Effector memory CD4-positive, alpha-beta T cell (primary cell): ENCODE data around the gene LSAMP.

Experiments used
- DNase-seq, 3 donors: peaks; one replicate each; pipeline ENCODE4 v3.0.0-alpha.2; 2020
- H3K27ac ChIP-seq: 2 replicates; pipeline ENCODE4 v1.7.0; 2013; ENCODE audit warnings: mild to moderate bottlenecking, low read length, moderate library complexity; ENCODE audit not compliant: insufficient read depth, poor library complexity, severe bottlenecking
- H3K27me3 ChIP-seq: replicated peaks from 2 replicates; pipeline ENCODE4 v1.7.0; 2013; ENCODE audit warnings: mild to moderate bottlenecking, low read length; ENCODE audit not compliant: insufficient read depth, control insufficient read depth, poor library complexity, severe bottlenecking
- H3K36me3 ChIP-seq: 2 replicates; pipeline ENCODE4 v1.7.0; 2013; ENCODE audit warnings: mild to moderate bottlenecking, low read length, moderate library complexity; ENCODE audit not compliant: control insufficient read depth, insufficient read depth
- H3K4me1 ChIP-seq: 2 replicates; pipeline ENCODE4 v1.7.0; 2013; ENCODE audit warnings: low read length, mild to moderate bottlenecking; ENCODE audit not compliant: control insufficient read depth, insufficient read depth, poor library complexity, severe bottlenecking
- H3K4me3 ChIP-seq: 2 replicates; pipeline ENCODE4 v1.7.0; 2013; ENCODE audit warnings: low read length, low read depth, mild to moderate bottlenecking; ENCODE audit not compliant: insufficient read depth, poor library complexity, severe bottlenecking
- H3K9me3 ChIP-seq: 2 replicates; pipeline ENCODE4 v1.7.0; 2013; ENCODE audit warnings: mild to moderate bottlenecking, low read length, moderate library complexity; ENCODE audit not compliant: control insufficient read depth

The LSAMP gene

GRCh38 chr3:116453666-116454346 lies 8.5 kb upstream of the LSAMP start:
- H3K27ac ChIP-seq, result no peak overlapping the region
- no peaks in the 10 kb centered on the region for H3K9me3 ChIP-seq
- no peak overlapping the region for H3K4me3 ChIP-seq
- H3K4me1 ChIP-seq, result no peaks in the 10 kb centered on the region
- no peaks in the 10 kb centered on the region for H3K27me3 ChIP-seq
- DNase-seq, result no peak
- H3K36me3 ChIP-seq, result no peaks in the 10 kb centered on the region

GRCh38 chr3:116449546-116450350 lies 4.5 kb upstream of the LSAMP start:
- DNase-seq, result no peak
- no peak overlapping the region for H3K27ac ChIP-seq

GRCh38 chr3:116445990-116446389 lies 703 bp upstream of the LSAMP start:
- H3K27me3 ChIP-seq, result no peaks in the 10 kb centered on the region
- no peak for DNase-seq
- no peaks in the 10 kb centered on the region for H3K4me1 ChIP-seq
- no peaks in the 10 kb centered on the region for H3K9me3 ChIP-seq
- H3K27ac ChIP-seq, result no peak overlapping the region
- H3K36me3 ChIP-seq, result no peaks in the 10 kb centered on the region
- no peak overlapping the region for H3K4me3 ChIP-seq

More at GRCh38 chr3:116449546-116450350, 4.5 kb upstream of the LSAMP start:
- H3K9me3 ChIP-seq, result no peaks in the 10 kb centered on the region
- H3K27me3 ChIP-seq, result no peaks in the 10 kb centered on the region
- no peaks in the 10 kb centered on the region for H3K36me3 ChIP-seq
- no peaks in the 10 kb centered on the region for H3K4me1 ChIP-seq
- no peak overlapping the region for H3K4me3 ChIP-seq

- H3K9me3 ChIP-seq, result no peaks in the 10 kb centered on the region
- no peaks in the 10 kb centered on the region for H3K27me3 ChIP-seq
- no peaks in the 10 kb centered on the region for H3K4me1 ChIP-seq
- DNase-seq, result no peak
- no peak overlapping the region for H3K4me3 ChIP-seq
- no peaks in the 10 kb centered on the region for H3K36me3 ChIP-seq
- H3K27ac ChIP-seq, result no peak overlapping the region
These were observed 422 bp downstream of the LSAMP start for GRCh38 chr3:116444819-116445310.

GRCh38 chr3:116444115-116444747 lies 1.1 kb downstream of the LSAMP start:
- Histone ChIP-seq H3K27ac (no peak overlapping the region), H3K27me3 (no peaks in the 10 kb centered on the region), H3K4me3 (no peak overlapping the region), H3K36me3 (no peaks in the 10 kb centered on the region), H3K9me3 (no peaks in the 10 kb centered on the region), H3K4me1 (no peaks in the 10 kb centered on the region)
- no peak for DNase-seq

- Histone ChIP-seq H3K36me3 (no peaks in the 10 kb centered on the region), H3K9me3 (no peaks in the 10 kb centered on the region), H3K27me3 (no peaks in the 10 kb centered on the region), H3K4me1 (no peaks in the 10 kb centered on the region), H3K27ac (no peak overlapping the region), H3K4me3 (no peak overlapping the region)
- no peak for DNase-seq
These were observed 2.1 kb downstream of the LSAMP start for GRCh38 chr3:116443191-116443661.

GRCh38 chr3:116442331-116443021 lies 2.8 kb downstream of the LSAMP start:
- Histone ChIP-seq H3K4me3 (no peak overlapping the region), H3K27me3 (no peaks in the 10 kb centered on the region), H3K36me3 (no peaks in the 10 kb centered on the region), H3K9me3 (no peaks in the 10 kb centered on the region), H3K27ac (no peak overlapping the region), H3K4me1 (no peaks in the 10 kb centered on the region)
- no peak for DNase-seq

- Histone ChIP-seq H3K27me3 (no peaks in the 10 kb centered on the region), H3K4me3 (no peak overlapping the region), H3K4me1 (no peaks in the 10 kb centered on the region), H3K36me3 (no peaks in the 10 kb centered on the region), H3K9me3 (no peaks in the 10 kb centered on the region), H3K27ac (no peak overlapping the region)
- DNase-seq, result no peak
These were observed 3.6 kb downstream of the LSAMP start for GRCh38 chr3:116441652-116442051.

GRCh38 chr3:116440196-116440595 lies 5.1 kb downstream of the LSAMP start:
- Histone ChIP-seq H3K27ac (no peak overlapping the region), H3K9me3 (no peaks in the 10 kb centered on the region), H3K4me3 (no peak overlapping the region), H3K36me3 (no peaks in the 10 kb centered on the region), H3K4me1 (no peaks in the 10 kb centered on the region), H3K27me3 (no peaks in the 10 kb centered on the region)
- DNase-seq, result no peak
